ENCODE data around the gene PEAR1.

The PEAR1 gene

GRCh38 chr1:156896490-156897033, 3.0 kb downstream of the PEAR1 start:
- Histone ChIP-seq H3K4me2 (ENCODE audit: low read length) (no peak overlapping the region), H3K27ac (ENCODE audit: low read length) (no peak overlapping the region), H3K27me3 (ENCODE audit: low read depth, low read length) (peaks cover 17% of the 10 kb centered on the region)

DNA sequence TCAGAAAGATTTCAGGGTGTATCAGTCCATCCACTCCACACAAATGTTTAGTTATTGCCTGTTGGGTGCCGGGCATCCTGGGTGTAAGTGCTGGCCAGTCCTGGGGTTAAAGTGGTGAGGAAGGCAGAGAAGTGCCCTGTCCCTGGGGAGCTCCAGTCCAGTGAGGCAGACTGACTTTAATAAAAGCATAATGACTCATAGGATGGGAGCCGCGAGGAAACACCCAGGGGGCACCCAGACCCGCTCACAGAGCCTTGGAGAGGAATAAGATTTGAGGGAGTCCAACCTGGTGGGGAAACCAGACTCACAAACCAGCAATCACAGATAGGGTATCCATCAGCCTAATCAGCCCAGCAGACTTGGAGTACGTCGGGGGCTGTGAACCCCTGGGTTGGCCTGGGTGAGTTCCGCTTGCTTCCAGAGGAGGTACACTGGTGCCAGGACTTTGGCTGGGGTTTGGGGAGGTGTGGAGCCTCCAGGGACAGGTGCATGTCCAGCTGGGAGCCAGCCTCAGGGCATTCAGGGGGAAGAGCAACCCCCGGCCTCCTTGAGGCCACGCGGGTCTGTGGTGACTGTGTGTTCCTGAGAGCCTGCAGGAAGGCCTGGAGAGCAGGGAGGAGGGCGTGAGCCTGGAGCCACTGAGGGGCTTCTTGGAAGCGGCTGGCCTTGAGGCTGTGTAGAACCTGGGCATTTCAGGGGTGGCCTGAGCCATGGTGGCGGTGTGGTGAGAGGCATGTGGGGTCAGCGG, 3.7 kb downstream of the PEAR1 start:
- no peak for TF ChIP-seq CTCF (IDR thresholded peaks at IDR 0.05; ENCODE audit: low read depth, low read length)
- TF ChIP-seq EZH2phosphoT487 (IDR thresholded peaks at IDR 0.05; ENCODE audit: low read depth) = no peak
- Histone ChIP-seq H3K27ac (ENCODE audit: low read length) (no peak overlapping the region), H3K9me3 (ENCODE audit: insufficient read depth, low read length) (no peaks in the 10 kb centered on the region), H3K79me2 (ENCODE audit: low read length) (no peaks in the 10 kb centered on the region), H3K27me3 (ENCODE audit: low read depth, low read length) (peaks cover 16% of the 10 kb centered on the region), H4K20me1 (ENCODE audit: insufficient read depth, low read length) (no peaks in the 10 kb centered on the region), H3K36me3 (replicated peaks; ENCODE audit: low read depth, low read length) (no peaks in the 10 kb centered on the region), H3K4me3 (ENCODE audit: low read length) (no peak overlapping the region), H2AFZ (ENCODE audit: low read depth, low read length) (no peak overlapping the region), H3K9ac (ENCODE audit: low read length) (no peak overlapping the region), H3K4me2 (ENCODE audit: low read length) (no peak overlapping the region), H3K4me1 (ENCODE audit: low read length) (peaks cover 17% of the 10 kb centered on the region)

More at GRCh38 chr1:156896490-156897033, 3.0 kb downstream of the PEAR1 start:
- Histone ChIP-seq H4K20me1 (ENCODE audit: insufficient read depth, low read length) (no peaks in the 10 kb centered on the region), H3K36me3 (replicated peaks; ENCODE audit: low read depth, low read length) (no peaks in the 10 kb centered on the region), H3K4me1 (ENCODE audit: low read length) (peaks cover 12% of the 10 kb centered on the region), H3K9ac (ENCODE audit: low read length) (no peak overlapping the region), H2AFZ (ENCODE audit: low read depth, low read length) (no peak overlapping the region), H3K79me2 (ENCODE audit: low read length) (no peaks in the 10 kb centered on the region), H3K9me3 (ENCODE audit: insufficient read depth, low read length) (no peaks in the 10 kb centered on the region), H3K4me3 (ENCODE audit: low read length) (no peak overlapping the region)
- TF ChIP-seq CTCF (IDR thresholded peaks at IDR 0.05; ENCODE audit: low read depth, low read length) (no peak), EZH2phosphoT487 (IDR thresholded peaks at IDR 0.05; ENCODE audit: low read depth) (no peak)

DNA sequence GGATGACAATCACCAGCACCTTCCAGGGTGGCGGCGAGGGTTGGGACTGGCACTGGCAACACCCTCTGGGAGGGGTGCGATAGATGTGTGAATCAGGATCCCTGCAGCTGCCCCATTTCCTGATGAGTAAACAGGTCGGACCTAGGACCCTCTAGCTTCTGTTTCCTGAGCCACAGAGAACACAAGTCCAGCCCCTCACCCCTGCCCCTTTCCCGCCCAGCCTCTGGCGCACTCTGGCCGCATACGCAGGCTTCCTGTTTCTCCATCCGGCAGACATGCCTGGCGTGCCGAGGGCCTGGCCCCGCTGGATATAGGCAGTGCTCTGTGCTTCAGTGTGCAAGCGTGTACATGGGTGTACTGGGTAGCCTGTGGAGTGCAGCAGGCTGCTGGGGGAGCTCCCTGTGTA, 4.6 kb downstream of the PEAR1 start:
- no peak overlapping the region for H3K4me2 ChIP-seq (ENCODE audit: low read length)
- no peaks in the 10 kb centered on the region for H3K36me3 ChIP-seq (replicated peaks; ENCODE audit: low read depth, low read length)
- H3K4me1 ChIP-seq (ENCODE audit: low read length) = peaks cover 17% of the 10 kb centered on the region
- TF ChIP-seq EZH2phosphoT487 (IDR thresholded peaks at IDR 0.05; ENCODE audit: low read depth) (no peak), CTCF (IDR thresholded peaks at IDR 0.05; ENCODE audit: low read depth, low read length) (no peak)
- H3K79me2 ChIP-seq (ENCODE audit: low read length) = no peaks in the 10 kb centered on the region
- no peaks in the 10 kb centered on the region for H3K9me3 ChIP-seq (ENCODE audit: insufficient read depth, low read length)
- H3K4me3 ChIP-seq (ENCODE audit: low read length) = no peak overlapping the region
- no peak overlapping the region for H2AFZ ChIP-seq (ENCODE audit: low read depth, low read length)
- no peaks in the 10 kb centered on the region for H4K20me1 ChIP-seq (ENCODE audit: insufficient read depth, low read length)
- no peak overlapping the region for H3K9ac ChIP-seq (ENCODE audit: low read length)
- no peak overlapping the region for H3K27ac ChIP-seq (ENCODE audit: low read length)
- H3K27me3 ChIP-seq (ENCODE audit: low read depth, low read length) = peaks cover 18% of the 10 kb centered on the region

GRCh38 chr1:156898971-156899664, 5.6 kb downstream of the PEAR1 start:
- H3K4me2 ChIP-seq (ENCODE audit: low read length) = peak overlapping the region; percentile 65
- TF ChIP-seq EZH2phosphoT487 (IDR thresholded peaks at IDR 0.05; ENCODE audit: low read depth) (no peak), CTCF (IDR thresholded peaks at IDR 0.05; ENCODE audit: low read depth, low read length) (no peak)
- no peak overlapping the region for H3K4me3 ChIP-seq (ENCODE audit: low read length)
- no peak overlapping the region for H3K27ac ChIP-seq (ENCODE audit: low read length)
- peaks cover 17% of the 10 kb centered on the region for H3K4me1 ChIP-seq (ENCODE audit: low read length)
- no peaks in the 10 kb centered on the region for H3K9me3 ChIP-seq (ENCODE audit: insufficient read depth, low read length)
- no peak overlapping the region for H2AFZ ChIP-seq (ENCODE audit: low read depth, low read length)
- no peaks in the 10 kb centered on the region for H3K36me3 ChIP-seq (replicated peaks; ENCODE audit: low read depth, low read length)
- no peak overlapping the region for H3K9ac ChIP-seq (ENCODE audit: low read length)
- H3K79me2 ChIP-seq (ENCODE audit: low read length) = no peaks in the 10 kb centered on the region
- peaks cover 21% of the 10 kb centered on the region for H3K27me3 ChIP-seq (ENCODE audit: low read depth, low read length)
- H4K20me1 ChIP-seq (ENCODE audit: insufficient read depth, low read length) = no peaks in the 10 kb centered on the region
